Mammary epithelial cell (primary cell): Measurements from ENCODE around the gene LRRC72.
"Not testable (repeated sequence)": the region's sequence is repeated elsewhere in the genome, so short reads cannot be mapped to it uniquely, and the experiment has no call there.

Source experiments
- EZH2 ChIP-seq: IDR thresholded peaks from 2 replicates; pipeline ENCODE4 v1.6.1; 2012; ENCODE audit warnings: low read length, inconsistent platforms, borderline replicate concordance
- TF ChIP-seq, protein P1 (sequence below), 2 donors: IDR thresholded peaks in 1 of 2; conservative IDR thresholded peaks in 1 of 2; 2 replicates each; pipeline ENCODE4 v1.5.1; 2011 to 2012; ENCODE audit warnings: inconsistent platforms in 2 of 2, low read length in 2 of 2, mild to moderate bottlenecking in 2 of 2, control low read depth in 1 of 2, low read depth in 1 of 2; ENCODE audit not compliant: insufficient read depth in 1 of 2; ENCODE audit errors: extremely low read depth in 1 of 2

DNA sequence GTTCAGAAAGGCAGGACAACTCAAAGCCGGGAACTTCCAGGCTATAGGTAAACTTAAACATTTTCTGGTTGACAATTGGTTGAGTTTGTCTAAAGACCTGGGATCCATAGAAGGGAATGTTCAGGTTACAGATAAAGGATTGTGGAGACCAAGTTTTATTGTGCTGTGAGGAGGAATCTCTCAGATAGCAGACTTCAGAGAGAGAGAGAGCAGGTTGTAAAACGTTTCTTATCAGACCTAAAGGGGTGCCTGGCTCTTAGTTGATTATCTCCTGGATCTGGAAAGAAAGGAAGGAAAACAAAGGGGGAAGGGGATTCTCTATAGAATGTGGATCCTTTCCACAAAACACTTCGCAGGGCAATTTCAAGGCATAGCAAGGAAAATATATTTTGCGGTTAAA is 69.0 kb downstream of the LRRC72 start:
- TF ChIP-seq, protein P1, sequence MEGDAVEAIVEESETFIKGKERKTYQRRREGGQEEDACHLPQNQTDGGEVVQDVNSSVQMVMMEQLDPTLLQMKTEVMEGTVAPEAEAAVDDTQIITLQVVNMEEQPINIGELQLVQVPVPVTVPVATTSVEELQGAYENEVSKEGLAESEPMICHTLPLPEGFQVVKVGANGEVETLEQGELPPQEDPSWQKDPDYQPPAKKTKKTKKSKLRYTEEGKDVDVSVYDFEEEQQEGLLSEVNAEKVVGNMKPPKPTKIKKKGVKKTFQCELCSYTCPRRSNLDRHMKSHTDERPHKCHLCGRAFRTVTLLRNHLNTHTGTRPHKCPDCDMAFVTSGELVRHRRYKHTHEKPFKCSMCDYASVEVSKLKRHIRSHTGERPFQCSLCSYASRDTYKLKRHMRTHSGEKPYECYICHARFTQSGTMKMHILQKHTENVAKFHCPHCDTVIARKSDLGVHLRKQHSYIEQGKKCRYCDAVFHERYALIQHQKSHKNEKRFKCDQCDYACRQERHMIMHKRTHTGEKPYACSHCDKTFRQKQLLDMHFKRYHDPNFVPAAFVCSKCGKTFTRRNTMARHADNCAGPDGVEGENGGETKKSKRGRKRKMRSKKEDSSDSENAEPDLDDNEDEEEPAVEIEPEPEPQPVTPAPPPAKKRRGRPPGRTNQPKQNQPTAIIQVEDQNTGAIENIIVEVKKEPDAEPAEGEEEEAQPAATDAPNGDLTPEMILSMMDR (conservative IDR thresholded peaks at IDR 0.05 in 1 of 2, IDR thresholded peaks at IDR 0.05 in 1 of 2; ENCODE audit: extremely low read depth in 1 of 2, insufficient read depth in 1 of 2, low read depth in 1 of 2, low read length in 2 of 2): not testable (repeated sequence)
- not testable (repeated sequence) for TF ChIP-seq EZH2
